HG03432 (cell line): ENCODE data around the gene PARVB.

Experiments
- ATAC-seq: cut with Tn5 transposase; IDR thresholded peaks from one replicate; pipeline ENCODE4 v1.9.1; 2021; ENCODE audit warnings: mild to moderate bottlenecking, moderate library complexity; ENCODE audit not compliant: unreplicated experiment

Gene PARVB

DNA sequence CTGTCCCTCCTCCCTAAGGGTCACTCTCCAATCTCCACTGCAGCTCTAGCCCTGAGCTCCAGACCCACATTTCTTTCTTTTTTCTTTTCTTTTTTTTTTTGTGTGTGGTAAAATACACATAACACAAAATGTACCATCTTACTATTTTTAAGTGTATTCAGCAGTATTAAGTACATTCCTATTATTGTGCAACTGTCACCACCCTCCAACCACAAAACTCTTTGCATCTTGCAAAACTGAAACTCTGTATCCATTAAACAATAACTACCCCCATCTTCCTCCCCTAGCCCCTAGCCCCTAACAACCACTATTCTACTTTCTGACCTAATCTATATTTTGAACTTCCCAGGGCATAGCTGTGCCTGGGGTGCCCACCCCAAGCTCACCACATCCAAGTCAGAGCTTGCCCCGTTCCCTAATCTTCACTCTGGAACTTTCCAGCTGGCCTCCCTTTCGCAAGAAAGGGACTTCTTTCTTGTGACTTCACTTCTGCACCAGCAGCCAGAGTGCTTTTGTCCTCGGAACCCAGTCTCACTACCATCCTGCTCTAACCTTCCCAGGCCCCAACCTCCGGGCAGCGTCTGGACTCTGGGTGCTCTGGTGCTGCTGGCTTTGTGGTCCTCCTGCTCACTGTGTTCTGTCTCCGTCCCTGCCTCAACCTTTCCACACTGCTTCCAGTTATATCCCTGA is 187.3 kb downstream of the PARVB start:
- no peak for ATAC-seq

DNA sequence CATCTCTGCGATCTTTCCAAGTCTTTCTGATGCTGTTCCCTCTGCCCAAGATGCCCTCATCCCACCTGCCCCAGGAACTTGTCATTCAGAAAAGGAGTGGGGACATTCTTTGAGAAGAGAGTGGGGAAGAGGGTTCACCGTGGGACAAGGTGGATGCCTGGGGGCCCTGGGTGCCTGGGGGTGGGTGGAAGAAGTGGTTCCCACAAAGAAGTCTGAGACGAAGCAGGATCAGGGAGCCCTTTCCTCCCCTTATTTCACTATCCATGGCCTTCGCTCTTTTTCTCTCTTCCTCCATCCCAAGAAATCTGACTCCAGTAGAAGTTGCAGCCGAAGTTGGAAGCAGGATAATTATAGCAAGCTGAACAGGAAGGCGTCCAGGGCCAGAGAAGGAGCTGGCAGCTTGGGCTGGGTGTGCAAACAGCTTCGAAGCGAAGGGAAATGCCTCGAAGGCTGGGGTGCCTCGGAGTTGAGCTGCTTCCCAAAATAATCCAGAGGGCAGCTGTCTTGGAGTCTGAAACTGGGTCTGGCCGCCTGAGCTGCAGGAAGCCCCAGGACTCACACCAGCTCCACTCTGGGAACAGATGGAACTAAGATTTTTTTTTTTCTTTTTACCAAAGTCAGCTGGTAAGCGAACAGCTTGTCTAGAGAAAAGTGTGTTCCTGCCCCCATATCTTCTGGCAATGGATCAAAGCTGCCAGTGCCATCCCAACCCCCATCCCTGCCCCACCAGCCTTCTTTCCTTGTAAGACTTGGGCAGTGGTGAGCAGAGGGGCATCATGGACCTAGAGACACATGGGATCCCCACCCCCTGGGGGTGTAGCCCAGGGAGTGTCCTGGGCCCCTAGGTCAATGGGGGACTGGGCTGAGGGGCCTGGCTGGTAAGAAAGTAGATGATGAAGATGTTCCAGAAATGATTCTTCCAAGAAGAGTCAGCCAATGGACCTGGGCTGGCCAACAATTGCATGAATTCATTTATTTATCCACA is 188.1 kb downstream of the PARVB start:
- no peak for ATAC-seq

DNA sequence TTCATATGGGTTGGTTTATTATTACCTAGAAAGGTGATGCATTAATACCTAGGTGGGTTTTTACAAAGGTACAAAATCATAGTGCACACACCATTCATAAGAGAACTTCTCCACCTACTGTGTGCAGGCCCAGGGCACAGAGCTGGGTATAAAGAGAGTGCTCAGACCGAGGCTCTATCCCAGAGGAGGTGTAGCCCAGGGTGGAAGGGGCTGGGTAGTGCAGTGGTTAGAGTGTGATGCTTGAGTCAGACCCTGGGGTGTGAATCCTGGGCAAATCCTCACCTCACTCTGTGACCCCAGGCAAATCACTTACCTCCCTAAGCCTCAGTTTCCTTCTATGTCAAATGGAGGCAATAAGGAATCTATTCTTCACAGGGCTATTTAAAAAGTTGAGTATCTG is 188.8 kb downstream of the PARVB start:
- ATAC-seq: no peak

DNA sequence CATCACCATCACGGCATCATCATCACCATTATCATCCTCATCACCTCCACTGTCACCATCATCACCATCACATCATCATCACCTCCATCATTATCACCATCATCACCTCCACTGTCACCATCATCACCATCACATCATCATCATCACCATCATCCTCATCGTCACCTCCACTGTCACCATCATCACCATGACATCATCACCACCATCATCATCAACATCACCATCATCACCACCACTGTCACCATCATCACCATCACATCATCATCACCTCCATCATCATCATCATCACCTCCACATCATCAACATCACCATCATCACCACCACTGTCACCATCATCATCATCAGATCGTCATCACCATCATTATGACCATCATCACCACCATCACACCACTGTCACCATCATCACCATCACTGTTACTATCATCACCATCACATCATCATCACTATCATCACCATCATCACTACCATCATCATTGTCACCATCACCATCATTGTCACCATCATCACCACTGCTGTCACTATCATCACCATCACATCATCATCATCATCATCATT is 189.5 kb downstream of the PARVB start:
- ATAC-seq: no peak

DNA sequence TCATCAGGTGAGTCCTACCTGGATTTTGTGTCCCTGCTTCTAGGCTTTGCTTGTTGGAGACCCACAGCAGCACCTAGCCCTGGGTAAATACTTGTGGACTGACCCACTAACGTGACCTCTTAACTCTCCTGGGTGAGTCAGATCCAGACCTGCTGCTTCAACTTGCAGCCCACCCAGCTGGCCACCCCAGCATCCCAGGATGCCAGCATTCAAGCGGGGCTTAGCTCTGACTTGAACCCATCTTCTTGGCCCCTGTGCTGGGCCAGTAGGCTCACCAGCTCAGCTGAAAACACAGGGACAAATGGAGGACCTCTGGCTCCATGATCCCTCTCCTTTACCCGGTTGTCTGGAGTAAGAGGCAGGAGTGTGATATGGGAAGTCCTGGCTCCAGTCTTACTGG is 190.1 kb downstream of the PARVB start:
- ATAC-seq: no peak

DNA sequence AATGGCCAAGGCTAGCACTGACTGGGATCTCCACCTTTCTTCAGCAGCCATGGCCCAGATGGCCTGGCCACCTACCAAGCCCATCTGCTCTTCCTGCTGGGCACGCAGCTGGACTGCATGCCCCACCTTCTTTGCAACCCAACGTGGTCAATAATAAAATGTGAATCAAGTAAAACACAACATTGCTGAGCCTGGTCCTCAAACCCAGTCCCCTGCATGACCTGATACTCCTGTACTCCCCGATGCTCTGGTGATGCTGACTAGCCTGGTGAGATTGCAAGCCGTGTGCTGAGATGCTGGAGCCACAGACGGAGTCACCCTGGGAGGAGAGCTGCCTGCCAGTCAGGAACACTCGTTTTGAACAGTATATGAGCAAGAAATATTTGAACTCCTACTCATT is 190.7 kb downstream of the PARVB start:
- no peak for ATAC-seq

DNA sequence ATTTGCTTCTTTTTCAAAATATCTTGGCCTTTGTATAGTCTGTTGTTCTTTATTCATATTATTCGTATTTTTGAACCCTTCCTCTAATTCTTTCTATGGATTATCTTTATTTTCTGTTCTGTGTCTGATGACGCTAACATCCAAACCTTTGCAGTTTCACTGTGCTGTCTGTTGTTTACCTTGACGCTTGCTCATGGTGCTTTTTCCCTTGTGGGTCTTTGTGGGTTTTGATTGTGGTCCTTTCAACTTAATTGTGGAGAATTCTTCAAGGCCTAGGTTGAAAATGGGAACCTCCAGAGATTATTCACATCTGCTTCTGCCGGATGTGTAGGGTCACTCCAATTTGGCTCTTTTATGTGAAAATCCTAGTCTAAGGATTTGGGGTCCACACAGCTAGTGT is 191.2 kb downstream of the PARVB start:
- ATAC-seq: no peak

DNA sequence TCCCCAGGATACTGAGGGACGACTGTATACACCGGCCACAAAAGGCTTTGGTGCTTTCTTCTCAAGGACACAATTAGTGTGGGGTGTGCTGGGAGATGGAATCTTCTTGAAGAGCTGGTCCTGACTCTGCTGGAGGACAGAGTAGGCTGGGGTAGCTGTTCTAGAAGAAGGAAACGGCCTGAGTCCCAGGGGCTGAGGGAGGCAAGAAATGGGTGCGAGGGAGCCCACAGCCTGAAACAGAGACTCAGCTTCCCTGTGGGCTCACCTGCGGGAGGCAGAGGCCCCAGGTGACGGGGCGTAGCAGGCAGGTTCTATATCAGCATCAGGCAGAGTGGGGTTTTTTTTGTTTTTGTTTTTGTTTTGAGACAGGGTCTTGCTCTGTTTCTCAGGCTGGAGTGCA is 193.2 kb downstream of the PARVB start:
- ATAC-seq: no peak

DNA sequence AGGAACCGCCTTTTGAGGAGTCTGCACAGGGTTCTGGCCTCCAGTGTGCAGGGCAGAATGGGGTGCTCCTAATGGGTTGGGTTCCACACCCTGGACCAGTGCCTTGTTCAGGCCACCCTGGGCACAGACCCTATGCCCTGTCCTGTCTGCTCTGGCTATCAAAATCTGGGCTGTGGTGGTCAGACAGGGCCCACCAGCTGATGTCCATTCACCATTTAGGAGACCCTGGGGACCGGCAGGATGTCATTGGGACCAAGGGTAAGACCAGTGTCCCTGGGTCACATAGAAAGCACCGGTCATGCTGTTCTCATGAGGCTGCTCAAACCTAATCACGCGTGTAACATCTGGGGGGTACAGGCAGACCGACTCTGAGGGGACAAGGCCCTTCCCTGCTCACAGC is 194.0 kb downstream of the PARVB start:
- ATAC-seq: no peak

DNA sequence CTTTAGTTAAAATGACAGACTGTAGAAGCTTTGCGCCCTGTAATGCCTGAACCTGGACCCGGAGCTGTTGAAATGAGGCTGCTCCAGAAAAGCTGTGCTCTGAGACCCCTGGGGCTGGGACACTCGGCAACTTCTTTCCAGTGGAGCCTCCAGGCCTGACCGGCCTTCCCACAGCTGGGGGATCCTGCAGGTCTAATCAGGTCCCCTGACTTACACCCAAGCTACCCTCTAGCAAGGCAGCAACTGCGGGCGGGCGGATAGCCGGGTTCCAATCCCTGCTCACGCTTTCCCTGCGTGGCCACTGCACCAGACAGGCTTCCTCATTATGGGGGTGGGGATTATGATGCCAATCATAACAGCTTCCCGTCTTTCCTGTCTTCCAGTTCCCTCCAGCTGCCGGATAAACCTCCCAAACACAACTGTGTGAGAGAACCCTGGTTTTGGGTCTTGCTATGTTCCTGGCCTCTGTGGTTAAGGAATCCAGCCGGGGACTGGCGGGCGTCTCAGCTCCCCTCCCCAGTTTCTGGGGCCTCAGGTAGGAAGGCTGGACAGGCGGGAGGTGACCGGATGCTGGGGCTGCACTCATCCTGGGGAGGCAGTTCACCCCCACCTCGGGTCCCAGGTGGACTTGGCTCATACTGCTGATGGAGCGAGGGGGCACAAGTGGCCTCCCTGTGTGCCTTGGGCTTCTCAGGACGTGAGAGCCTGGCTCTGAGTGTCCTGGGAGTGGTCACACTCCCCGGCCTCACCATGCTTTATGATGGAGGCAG is 195.2 kb downstream of the PARVB start:
- ATAC-seq: no peak

DNA sequence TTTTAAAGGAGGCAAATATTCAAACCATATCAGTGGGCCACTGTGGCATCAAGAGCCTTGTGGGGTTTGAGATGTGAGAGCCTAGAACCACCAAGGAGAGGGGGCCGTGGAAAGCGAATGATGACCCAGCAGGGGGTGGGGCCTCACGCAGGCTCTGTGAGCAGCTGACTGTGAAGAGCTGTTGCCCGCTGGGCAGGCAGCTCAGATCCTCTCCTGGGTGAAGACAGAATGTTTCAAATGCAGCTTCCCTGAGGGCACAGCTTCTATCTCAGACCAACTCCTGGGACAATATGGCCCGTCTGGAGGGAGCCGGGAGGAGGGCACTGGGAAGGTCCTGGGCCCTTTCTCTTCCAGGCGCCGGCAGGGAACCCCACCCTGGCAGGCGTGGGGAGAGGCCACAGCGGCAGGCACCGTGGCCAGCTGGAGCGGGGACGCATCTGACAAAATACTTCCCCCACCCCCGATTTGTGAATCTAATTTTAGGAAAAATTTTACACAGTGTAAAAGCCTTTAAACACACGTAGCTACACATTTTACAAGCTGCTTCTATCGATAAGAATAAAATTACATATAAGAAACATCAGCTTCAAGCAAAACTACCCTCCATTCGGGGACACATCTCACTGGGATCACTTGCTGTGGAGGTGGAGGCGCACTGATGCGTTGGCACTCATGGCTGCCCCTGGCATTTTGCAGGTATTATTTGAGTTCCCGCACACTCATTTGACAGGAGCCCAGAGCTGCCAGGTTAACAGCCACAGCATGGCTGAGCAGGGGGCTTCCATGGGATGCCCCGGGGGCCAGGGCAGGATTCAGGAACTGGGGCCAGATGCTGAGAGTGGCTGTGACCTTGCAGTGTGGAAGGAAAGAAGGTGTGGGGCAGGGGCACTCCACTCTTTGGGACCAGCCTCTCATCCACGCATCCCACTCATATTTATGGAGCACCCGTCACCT is 196.9 kb downstream of the PARVB start:
- no peak for ATAC-seq

DNA sequence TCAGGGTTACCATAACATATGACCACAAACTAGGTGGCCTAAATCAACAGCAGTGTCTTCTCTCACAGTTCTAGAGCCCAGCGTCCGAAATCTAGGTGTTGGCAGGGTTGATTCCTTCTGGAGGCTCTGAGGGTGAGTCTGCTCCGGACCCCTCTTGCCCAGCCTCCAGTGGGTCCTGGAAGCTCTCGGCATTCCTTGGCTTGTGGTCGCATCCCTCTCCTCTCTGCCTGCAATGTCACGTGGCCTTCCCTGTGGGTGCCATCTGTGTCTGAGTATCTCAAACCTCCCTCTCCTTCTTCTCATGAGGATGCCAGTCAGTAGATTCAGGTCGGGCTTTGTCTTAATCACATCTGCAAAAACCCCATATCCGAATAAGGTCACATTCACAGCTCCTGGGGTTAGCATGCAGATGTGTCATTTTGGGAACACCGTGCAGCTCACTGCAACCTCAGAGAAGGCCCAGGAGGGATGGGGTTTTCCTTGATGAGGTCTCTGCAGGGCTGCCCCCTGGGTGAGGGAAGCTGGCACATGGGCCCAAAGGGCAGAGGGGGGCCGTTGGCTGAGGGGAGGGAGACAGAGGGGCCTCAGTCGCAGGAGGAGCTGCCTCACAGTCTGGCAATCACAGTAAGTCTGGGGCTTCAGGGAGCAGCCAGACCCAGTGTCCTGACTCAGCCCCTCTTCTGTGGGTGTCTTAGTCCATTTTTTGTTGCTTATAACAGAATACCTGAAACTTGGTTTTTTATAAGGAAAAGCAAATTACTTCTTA is 197.8 kb downstream of the PARVB start:
- no peak for ATAC-seq
